GM12878 (cell line): ENCODE results near the gene ZNF410. TPM values are rescaled to one million over a fixed set of nuclear protein-coding genes. Genes with fewer than 3 reads are reported as not detected.

Source experiments
- ATAC-seq: fragments of 200-7000 bp; cut with Tn5 transposase; 3 replicates; pipeline ENCODE4 v1.9.1; 2020; ENCODE audit warnings: mild to moderate bottlenecking, moderate library complexity
- BruUV-seq: library from RNA; stranded (reverse); fragments of 400-500 nt; replicated peaks from 2 replicates; lab custom pipeline; 2021; lab: Mats Ljungman, UMichigan
- CTCF ChIA-PET: fragments of 300-600 bp; sonication (Branson Sonifier 250); formaldehyde crosslinking; extraction: SDS; loops from one replicate; lab custom pipeline; 2021; ENCODE audit warnings: inconsistent platforms; lab: Yijun Ruan, JAX
- POLR2A ChIA-PET: fragments of 350-600 bp; formaldehyde crosslinking; extraction: SDS; loops from one replicate; lab custom pipeline; 2021; ENCODE audit warnings: inconsistent platforms; lab: Charles Lee
- RAD21 ChIA-PET: fragments of 300-600 bp; sonication (Branson Sonifier 250); formaldehyde crosslinking; loops from one replicate; lab custom pipeline; 2023; ENCODE audit warnings: antibody characterized with exemption; ENCODE audit not compliant: unreplicated experiment; lab: Charles Lee
- SMC1A ChIA-PET: fragments of 300-600 bp; sonication (Branson Sonifier 250); formaldehyde crosslinking; loops from one replicate; lab custom pipeline; 2023; ENCODE audit not compliant: unreplicated experiment, uncharacterized antibody; lab: Charles Lee
- DNase-seq: peaks from one replicate; pipeline ENCODE4 v3.0.0-alpha.2; 2011; ENCODE audit warnings: low read depth, low spot score
- FAIRE-seq: peaks from 3 replicates; lab custom pipeline; 2011; peaks lifted over from hg19 to GRCh38; lab: Jason Lieb, UNC
- H2AFZ ChIP-seq: 2 replicates; pipeline ENCODE4 v1.6.0; 2011; ENCODE audit warnings: low read depth, low read length, control low read depth; ENCODE audit not compliant: control insufficient read depth
- H3K27ac ChIP-seq: 2 replicates; pipeline ENCODE4 v1.5.1; 2011; ENCODE audit warnings: control low read depth; ENCODE audit not compliant: control insufficient read depth, insufficient read depth
- H3K27me3 ChIP-seq, 2 experiments: replicated peaks in 1 of 2; 2 replicates each; pipeline versions ENCODE4 v1.6.0 to v1.6.1; 2011; ENCODE audit warnings: low read length in 1 of 2; ENCODE audit not compliant: control insufficient read depth in 2 of 2, insufficient read depth in 2 of 2
- H3K36me3 ChIP-seq, 2 experiments: 2 replicates each; pipeline ENCODE4 v1.5.1; 2011; ENCODE audit warnings: low read length in 1 of 2; ENCODE audit not compliant: control insufficient read depth in 2 of 2, insufficient read depth in 2 of 2
- H3K4me1 ChIP-seq: 2 replicates; pipeline ENCODE4 v1.6.1; 2011; ENCODE audit warnings: mild to moderate bottlenecking, low read length, moderate library complexity, mixed read lengths; ENCODE audit not compliant: control insufficient read depth, insufficient read depth
- H3K4me2 ChIP-seq: 2 replicates; pipeline ENCODE4 v1.6.0; 2011; ENCODE audit warnings: control low read depth; ENCODE audit not compliant: control insufficient read depth, insufficient read depth
- H3K4me3 ChIP-seq: fragments of 200-600 bp; sonication (generic); 2 replicates; pipeline ENCODE4 v1.5.1; 2016
- H3K79me2 ChIP-seq: 2 replicates; pipeline ENCODE4 v1.6.0; 2011; ENCODE audit warnings: low read length; ENCODE audit not compliant: control insufficient read depth, insufficient read depth
- H3K9ac ChIP-seq: 2 replicates; pipeline ENCODE4 v1.8.0; 2011; ENCODE audit warnings: low read length, control low read depth, mixed read lengths; ENCODE audit not compliant: control insufficient read depth, insufficient read depth
- H3K9me3 ChIP-seq: replicated peaks from 3 replicates; pipeline ENCODE4 v1.5.1; 2011; ENCODE audit warnings: mild to moderate bottlenecking, low read length; ENCODE audit not compliant: control insufficient read depth, insufficient read depth
- H4K20me1 ChIP-seq: 2 replicates; pipeline ENCODE4 v1.6.0; 2011; ENCODE audit not compliant: control insufficient read depth, insufficient read depth
- BHLHE40 ChIP-seq, 2 experiments: fragments of 450-650 bp in 1 of 2; IDR thresholded peaks; 2 replicates each; pipeline ENCODE4 v1.6.1; 2011 to 2017; ENCODE audit warnings: low read depth in 2 of 2, borderline replicate concordance in 1 of 2, improper control_type of control experiment in 1 of 2, low read length in 1 of 2, mild to moderate bottlenecking in 1 of 2
- IKZF2 ChIP-seq, 2 experiments: fragments of 450-650 bp; IDR thresholded peaks; 2 replicates each; pipeline ENCODE4 v1.6.1; 2017; ENCODE audit warnings: mild to moderate bottlenecking in 2 of 2, moderate library complexity in 2 of 2
- MXI1 ChIP-seq: fragments of 150-350 bp; IDR thresholded peaks from 2 replicates; pipeline ENCODE4 v1.6.1; 2011; ENCODE audit warnings: low read depth, mild to moderate bottlenecking, inconsistent platforms, low read length, improper control_type of control experiment
- NR2F1 ChIP-seq: fragments of 450-650 bp; conservative IDR thresholded peaks from 2 replicates; pipeline ENCODE4 v1.6.1; 2017; ENCODE audit warnings: mild to moderate bottlenecking
- SMARCA5 ChIP-seq: fragments of 450-650 bp; IDR thresholded peaks from 2 replicates; pipeline ENCODE4 v1.6.1; 2017; ENCODE audit warnings: mild to moderate bottlenecking
- SRF ChIP-seq, 2 experiments: IDR thresholded peaks; 2 replicates each; pipeline ENCODE4 v1.6.1; 2011; ENCODE audit warnings: low read depth in 2 of 2, low read length in 2 of 2, mild to moderate bottlenecking in 1 of 2, moderate library complexity in 1 of 2
- SUZ12 ChIP-seq: fragments of 200-600 bp; sonication (generic); IDR thresholded peaks from one replicate; pipeline ENCODE4 v1.6.1; 2018; ENCODE audit warnings: antibody characterized with exemption, mild to moderate bottlenecking; ENCODE audit not compliant: unreplicated experiment
- WGBS: methylation state at CpG from one replicate; pipeline ENCODE4 v1.1.6; 2016; ENCODE audit warnings: low lambda C conversion rate; ENCODE audit not compliant: insufficient replicate concordance, insufficient coverage; ENCODE audit errors: missing lambda C conversion rate; 5-methylcytosine and 5-hydroxymethylcytosine counted together
- in situ Hi-C: fragments of 300-500 bp; cut with MboI; formaldehyde crosslinking; loops from 9 replicates; pipeline ENCODE4 v1.14.3; 2018; ENCODE audit warnings: mixed read lengths
- intact Hi-C: fragments of 100-400 bp; cut with micrococcal nuclease; formaldehyde crosslinking; loops from one replicate; pipeline ENCODE4 v1.14.2; 2022; ENCODE audit not compliant: unreplicated experiment
- polyA plus RNA-seq, 11 experiments: library from polyadenylated mRNA; depleted of rRNA in 4 of 11; unstranded in 6 of 11; stranded (reverse) in 5 of 11; fragments of >200 nt; fragmentation: Nextera tagmentation in 4 of 11; fragmentation: Illumina TruSeq in 1 of 11; extraction: Ambion mirVana in 4 of 11; extraction: Trizol in 1 of 11; gene quantifications; 1 replicate in 1 of 11; 2 replicates in 10 of 11; pipeline versions ENCODE4 v1.2.1 to v1.2.3, GENCODE V29; 2011 to 2016; ENCODE audit warnings: inconsistent platforms in 2 of 11, missing spikeins in 2 of 11, low read depth in 1 of 11
- total RNA-seq, 4 experiments: library from RNA; depleted of rRNA in 3 of 4; stranded (reverse); fragments of >200 nt in 3 of 4; fragmentation: Illumina TruSeq in 1 of 4; extraction: Trizol in 1 of 4; gene quantifications; 2 replicates each; pipeline versions ENCODE4 v1.2.1 to v1.2.3, GENCODE V29; 2013 to 2021

Gene ZNF410
- total and polyA plus RNA-seq, 10 of the 15 experiments (the other 5 are each of a cell fraction or from before 2014, with no cell fraction given), result 31.2 to 56.6 (median 47.7) TPM

DNA sequence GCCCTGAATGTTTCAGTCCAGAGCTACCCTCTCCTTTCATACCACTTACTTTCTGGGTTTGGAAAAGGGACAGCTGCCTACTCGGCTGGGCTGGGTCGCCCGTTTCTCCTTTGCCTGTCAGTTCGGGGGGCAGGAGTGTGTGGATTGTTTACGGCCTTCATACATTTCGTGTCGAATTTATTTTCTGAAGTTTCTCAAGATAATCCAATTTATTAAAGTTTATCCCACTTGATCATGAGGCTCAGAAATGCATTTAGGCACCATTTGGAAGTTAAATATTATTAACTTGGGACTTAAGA is 608 bp downstream of the ZNF410 start:
- peaks cover 61% of the 10 kb centered on the region for H3K79me2 ChIP-seq
- no peaks in the 10 kb centered on the region for H3K9me3 ChIP-seq
- no peaks in the 10 kb centered on the region for H4K20me1 ChIP-seq
- H2AFZ ChIP-seq, result no peak overlapping the region; the same call in 1 of the 2 replicates
- no peaks in the 10 kb centered on the region for H3K36me3 ChIP-seq
- FAIRE-seq (no peak), DNase-seq (no peak), ATAC-seq (no peak)
- peak overlapping the region; percentile 83 for H3K27ac ChIP-seq
- in situ Hi-C loops (no loop called here), intact Hi-C loops (loop anchor here (2.0 to 5.0 kb wide), 2 partner anchors 36 to 160 kb away; partner anchors contain the start of gene PTGR2)
- H3K9ac ChIP-seq, result peak overlapping the region; percentile 79
- TF ChIP-seq IKZF2 (IDR thresholded peaks at IDR 0.05), result no peak
- no peak for TF ChIP-seq SRF (IDR thresholded peaks at IDR 0.05; ENCODE audit: low read depth in 2 of 2, low read length in 2 of 2)
- TF ChIP-seq NR2F1, result no peak
- TF ChIP-seq SUZ12, result no peak
- TF ChIP-seq BHLHE40 (IDR thresholded peaks at IDR 0.05; ENCODE audit: borderline replicate concordance in 1 of 2, low read depth in 2 of 2, low read length in 1 of 2), result no peak
- TF ChIP-seq SMARCA5, result no peak
- TF ChIP-seq MXI1, result no peak
- no peaks in the 10 kb centered on the region for H3K27me3 ChIP-seq
- H3K4me3 ChIP-seq, result peak overlapping the region; percentile 91
- POLR2A ChIA-PET, result interaction anchor here (1.0 to 2.1 kb wide), 2 partner anchors 14 to 35 kb away, joined by 3 to 13 read pairs; partner anchors contain the start of gene PTGR2
- CTCF ChIA-PET, result interaction anchor here (0.6 to 2.1 kb wide), 3 partner anchors 26 to 145 kb away, joined by 3 to 6 read pairs (median 4); partner anchors contain the start of gene PTGR2
- RAD21 ChIA-PET, result interaction anchor here (1.3 to 1.6 kb wide), 2 partner anchors 36 to 90 kb away, joined by 3 to 7 read pairs; partner anchors contain the start of gene PTGR2
- peak overlapping the region; percentile 85 for H3K4me2 ChIP-seq
- BruUV-seq, result no TSS peak
- peaks cover 11% of the 10 kb centered on the region for H3K4me1 ChIP-seq
- SMC1A ChIA-PET, result interaction anchor here (1.2 to 2.0 kb wide), 4 partner anchors 34 to 158 kb away, joined by 3 to 5 read pairs (median 4); no protein-coding TSS in a partner anchor
- WGBS, result 2% methylated on average over 7 of the region's 7 CpGs
